HFF-Myc (cell line): ENCODE measurements around the gene FXN.
"Not testable (repeated sequence)": the region's sequence is repeated elsewhere in the genome, so short reads cannot be mapped to it uniquely, and the experiment has no call there.

Experiments
- DNase-seq: peaks from one replicate; pipeline ENCODE4 v3.0.0-alpha.2; 2011; ENCODE audit warnings: low read depth; ENCODE audit errors: extremely low read depth
- H3K4me3 ChIP-seq: replicated peaks from 2 replicates; pipeline ENCODE4 v1.5.1; 2011; ENCODE audit warnings: low read depth, mild to moderate bottlenecking, control low read depth, low read length
- CTCF ChIP-seq: IDR thresholded peaks from 2 replicates; pipeline ENCODE4 v1.5.1; 2012; ENCODE audit warnings: mild to moderate bottlenecking, low read depth, low read length, control low read depth; ENCODE audit errors: missing control alignments

The FXN gene

GRCh38 chr9:69046723-69047122 is 11.2 kb downstream of the FXN start:
- no peak overlapping the region for H3K4me3 ChIP-seq
- TF ChIP-seq CTCF: no peak
- no peak for DNase-seq

GRCh38 chr9:69047371-69047770 is 11.8 kb downstream of the FXN start:
- DNase-seq: no peak
- TF ChIP-seq CTCF: no peak
- no peak overlapping the region for H3K4me3 ChIP-seq

DNA sequence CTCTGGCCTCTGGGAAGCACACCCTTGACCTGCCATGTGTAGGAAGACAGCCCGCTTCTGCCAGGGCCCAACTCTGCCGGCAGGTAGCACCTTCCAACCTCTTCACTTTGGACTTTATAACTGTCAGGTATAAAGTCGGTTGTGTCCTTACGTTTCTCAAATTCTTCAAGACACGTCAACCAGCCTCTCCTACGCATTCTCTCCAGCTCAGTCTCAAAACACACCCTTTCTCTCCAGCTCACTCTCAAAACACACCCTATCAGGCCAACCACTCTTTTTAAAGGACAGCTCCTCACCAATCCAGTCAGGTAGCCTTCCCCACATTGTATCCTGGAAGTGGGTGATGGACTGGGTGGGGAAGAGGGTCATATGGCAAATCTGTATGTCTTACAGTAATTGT is 13.5 kb downstream of the FXN start:
- H3K4me3 ChIP-seq: no peak overlapping the region
- no peak for DNase-seq
- TF ChIP-seq CTCF: no peak

GRCh38 chr9:69050936-69051335 is 15.4 kb downstream of the FXN start:
- not testable (repeated sequence) for DNase-seq, H3K4me3 ChIP-seq

GRCh38 chr9:69054989-69055388 is 19.4 kb downstream of the FXN start:
- no peak for TF ChIP-seq CTCF
- H3K4me3 ChIP-seq: no peak overlapping the region
- no peak for DNase-seq

- DNase-seq: no peak
- no peak for TF ChIP-seq CTCF
- H3K4me3 ChIP-seq: no peak overlapping the region
These were observed 20.8 kb downstream of the FXN start for GRCh38 chr9:69056191-69056815.

DNA sequence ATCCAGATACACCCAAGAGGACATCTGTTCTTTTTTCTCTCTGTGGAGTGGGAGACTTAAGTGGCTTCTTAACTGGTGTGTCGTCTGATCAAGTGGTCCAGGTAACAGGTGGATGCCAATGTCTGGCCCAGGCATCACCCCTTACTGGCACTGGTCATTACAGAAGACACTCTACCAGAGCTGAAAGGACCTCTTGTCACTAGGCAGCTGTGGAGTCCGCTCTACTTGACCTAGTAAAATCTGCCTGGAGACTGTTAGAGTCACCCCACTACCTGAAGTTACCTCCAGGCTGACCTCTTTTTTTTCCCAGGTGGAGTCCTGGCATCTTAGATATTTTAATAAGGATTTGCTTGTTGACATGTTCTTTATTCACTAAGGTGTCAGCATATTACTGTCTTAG is 22.5 kb downstream of the FXN start:
- no peak overlapping the region for H3K4me3 ChIP-seq
- TF ChIP-seq CTCF: no peak
- no peak for DNase-seq

DNA sequence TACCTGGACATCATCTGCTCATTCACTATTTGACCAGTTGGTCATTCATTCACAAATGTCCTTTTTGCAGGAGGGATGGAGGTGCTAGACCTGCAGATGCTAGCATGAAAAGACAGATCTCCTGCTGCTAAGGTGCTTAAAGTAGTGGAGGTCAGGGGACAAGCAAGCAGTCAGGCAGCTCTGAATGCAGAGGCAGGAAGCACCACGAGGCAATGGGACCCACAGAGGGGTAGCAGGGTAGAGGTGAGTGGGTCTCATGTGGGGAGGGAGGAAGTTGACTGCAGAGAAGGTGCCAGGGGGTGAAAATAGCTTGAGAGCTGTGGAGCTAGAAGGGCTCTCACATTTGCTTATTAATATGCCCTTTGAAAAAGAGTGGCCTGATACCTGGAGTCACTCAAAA is 25.2 kb downstream of the FXN start:
- no peak for TF ChIP-seq CTCF
- no peak for DNase-seq
- H3K4me3 ChIP-seq: no peak overlapping the region
